Left cardiac atrium (tissue), 4 donors: Measurements from ENCODE around the gene EPYC. TPM values are rescaled to one million over a fixed set of nuclear protein-coding genes. Genes with fewer than 3 reads are reported as not detected.

ENCODE experiments used
- ATAC-seq, 2 donors: fragments of 200-7000 bp; cut with Tn5 transposase; one replicate each; pipeline ENCODE4 v1.9.1; 2020; ENCODE audit warnings: mild to moderate bottlenecking in 2 of 2, moderate library complexity in 2 of 2
- DNase-seq: peaks from one replicate; pipeline ENCODE4 v3.0.0-alpha.2; 2020
- intact Hi-C, 2 donors: fragments of 100-400 bp; cut with DNase I; formaldehyde crosslinking; loops; one replicate each; pipeline versions ENCODE4 v1.14.1 to v1.15.1; 2022 to 2023
- long read RNA-seq: library from polyadenylated mRNA; unstranded; transcript quantifications from one replicate; pipeline ENCODE4 v2.0.0, GENCODE V29; 2021
- total RNA-seq, 2 donors: library from RNA; stranded (reverse); fragmentation: NEBNext Ultra II Directional; extraction: Animal tissue kit (Norgen Biotek cat#: 25700); gene quantifications; one replicate each; pipeline ENCODE4 v1.2.1, GENCODE V29; 2021
- donor health status: DM: no; HTN: yes; CAD: no.
- donor health status: DM: no; HTN: yes; CAD: no; lungs with severe emphysema.
- donor health status: DM: yes; HTN: yes; CAD: no.
- donor health status: Dilated cardiomyopathy.

Gene EPYC
- total RNA-seq, result not detected
- long read RNA-seq, result 0 reads

- intact Hi-C loops, result no loop called here
- DNase-seq, result no peak
- no peak for ATAC-seq
Observed at GRCh38 chr12:91004872-91005271, at the start of gene EPYC. EPYC (minus strand) TSS chr12:91004972; CDS start chr12:91002565, 2,407 bp downstream.

DNA sequence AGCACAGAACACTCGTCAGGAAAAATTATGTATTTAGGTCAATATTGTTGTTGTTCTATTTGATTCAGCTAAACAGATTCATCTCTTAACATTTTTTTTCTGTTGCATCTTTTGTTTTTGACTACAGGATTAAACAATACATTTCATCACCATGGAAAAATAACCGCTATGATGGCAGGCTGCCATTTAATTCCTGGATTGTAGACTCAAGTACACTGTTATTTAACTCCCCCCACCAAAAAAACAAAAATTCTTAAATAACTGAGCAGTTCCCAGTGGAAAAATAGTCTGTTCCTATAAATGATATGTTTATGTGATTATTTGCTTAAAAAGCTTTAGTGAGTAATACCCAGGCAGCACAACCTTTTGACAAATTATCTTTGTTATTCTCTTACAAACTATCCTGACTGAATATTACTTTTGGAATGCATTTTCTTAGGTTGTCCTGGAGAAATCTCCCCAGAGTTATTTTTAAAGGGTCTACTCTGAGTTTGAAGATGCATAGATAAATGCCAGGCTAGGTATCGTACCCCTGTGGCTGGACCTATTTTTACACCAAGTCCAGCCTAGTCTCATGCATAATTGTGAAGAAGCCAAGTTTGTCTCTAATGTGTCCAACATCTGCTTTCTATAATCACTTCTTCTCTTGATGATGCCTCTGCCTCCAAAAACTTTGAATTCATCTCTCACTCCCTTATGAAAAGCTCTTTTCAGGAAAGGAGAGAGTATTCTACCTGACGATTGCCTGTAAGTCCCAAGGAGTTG, 49.4 kb upstream of the EPYC start:
- no peak for DNase-seq
- peak in 1 of 2 donors; percentile 34 for ATAC-seq
- intact Hi-C loops, result no loop called here

- intact Hi-C loops, result no loop called here
- ATAC-seq, result no peak
- DNase-seq, result no peak
Observed at GRCh38 chr12:91052026-91052425, 47.3 kb upstream of the EPYC start.

- intact Hi-C loops, result no loop called here
- no peak for DNase-seq
- ATAC-seq, result no peak
Observed at GRCh38 chr12:91044586-91044985, 39.8 kb upstream of the EPYC start.

GRCh38 chr12:91043408-91043807, 38.6 kb upstream of the EPYC start:
- no peak for DNase-seq
- intact Hi-C loops, result no loop called here
- ATAC-seq, result no peak

DNA sequence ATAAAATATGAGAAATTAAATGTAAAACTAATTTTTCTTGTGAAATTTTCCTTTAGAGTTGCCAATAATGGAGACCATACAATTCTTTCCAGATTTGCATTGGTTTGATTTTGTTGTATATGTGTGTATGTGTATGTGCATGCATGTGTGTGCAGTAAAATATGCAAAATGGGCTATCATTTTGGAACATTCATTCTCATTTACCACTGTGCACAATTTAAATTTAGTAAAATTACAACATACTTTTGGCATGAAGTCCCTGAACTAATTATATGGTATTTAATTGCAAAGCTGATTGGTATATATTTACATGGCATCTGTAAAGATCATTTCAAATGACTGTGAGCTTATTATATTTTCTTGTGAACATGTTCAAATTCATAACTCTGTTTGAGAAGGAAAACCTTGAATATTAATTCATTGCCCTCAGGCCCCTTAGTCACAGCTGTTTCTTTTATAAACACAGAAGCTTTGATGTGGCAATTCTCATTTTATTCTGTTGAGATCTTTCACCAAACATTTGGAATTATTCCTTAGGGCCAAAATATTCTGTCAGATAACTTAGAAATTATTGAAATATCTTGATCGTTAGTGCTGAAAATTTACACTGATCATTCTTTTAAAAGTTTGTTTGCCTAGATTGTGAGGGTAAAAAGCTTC, 35.5 kb upstream of the EPYC start:
- DNase-seq (no peak), ATAC-seq (no peak)
- intact Hi-C loops, result no loop called here

GRCh38 chr12:91037276-91037675, 32.5 kb upstream of the EPYC start:
- intact Hi-C loops, result no loop called here
- no peak for ATAC-seq
- DNase-seq, result no peak

DNA sequence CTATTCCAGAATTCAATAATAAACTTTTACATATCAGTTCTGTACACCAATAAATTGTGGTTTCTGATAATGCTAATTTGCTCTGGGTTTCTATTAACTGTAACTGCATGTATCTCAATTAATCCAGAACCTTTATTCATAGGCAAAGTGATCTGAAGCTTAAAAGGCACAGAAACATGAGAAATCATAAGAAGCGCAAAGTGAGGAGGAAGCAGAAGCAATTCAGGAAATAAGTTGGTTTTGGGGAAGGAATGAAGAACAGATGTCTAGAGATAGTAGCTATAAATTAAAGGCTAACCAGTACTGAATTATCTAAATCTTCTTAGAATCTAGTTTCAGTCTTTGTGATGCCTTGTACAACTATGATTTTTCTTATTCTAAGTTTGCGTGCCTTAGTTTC, 28.5 kb upstream of the EPYC start:
- intact Hi-C loops, result no loop called here
- ATAC-seq (no peak), DNase-seq (no peak)

DNA sequence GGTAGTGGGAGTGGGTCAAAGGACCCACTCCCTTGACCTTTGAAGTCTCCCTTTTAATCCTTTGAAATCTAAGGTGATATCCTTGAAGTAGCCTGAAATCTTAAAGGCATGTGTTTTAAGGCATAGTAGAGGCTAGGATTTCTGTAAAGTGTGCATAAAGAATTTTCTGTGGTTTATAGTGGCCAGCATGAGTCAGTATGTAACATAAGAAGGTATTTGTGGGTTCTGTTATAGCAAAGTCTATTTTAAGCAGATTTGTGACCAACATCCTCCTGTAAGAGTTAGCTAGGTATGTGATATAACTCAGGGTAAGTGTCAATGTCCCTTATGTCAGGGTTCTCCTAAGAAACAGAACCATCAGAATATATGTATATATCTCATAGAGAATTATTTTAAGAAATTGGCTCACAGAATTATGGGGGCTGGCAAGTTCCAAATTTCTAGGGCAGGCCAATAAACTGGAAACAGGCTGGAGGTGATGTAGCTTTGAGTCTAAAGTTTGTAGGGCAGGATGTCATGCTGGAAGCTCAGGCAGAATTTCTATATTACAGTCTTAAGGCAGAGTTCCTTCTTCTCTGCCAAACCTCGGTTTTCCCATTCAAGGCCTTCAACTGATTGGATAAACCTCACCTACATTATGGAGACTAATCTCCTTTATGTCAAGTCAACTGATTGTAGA, 18.7 kb upstream of the EPYC start:
- intact Hi-C loops, result no loop called here

GRCh38 chr12:91021076-91021475, 16.3 kb upstream of the EPYC start:
- ATAC-seq (no peak), DNase-seq (no peak)
- intact Hi-C loops, result no loop called here

More for the DNA sequence above, 18.7 kb upstream of the EPYC start:
- DNase-seq (no peak), ATAC-seq (no peak)

DNA sequence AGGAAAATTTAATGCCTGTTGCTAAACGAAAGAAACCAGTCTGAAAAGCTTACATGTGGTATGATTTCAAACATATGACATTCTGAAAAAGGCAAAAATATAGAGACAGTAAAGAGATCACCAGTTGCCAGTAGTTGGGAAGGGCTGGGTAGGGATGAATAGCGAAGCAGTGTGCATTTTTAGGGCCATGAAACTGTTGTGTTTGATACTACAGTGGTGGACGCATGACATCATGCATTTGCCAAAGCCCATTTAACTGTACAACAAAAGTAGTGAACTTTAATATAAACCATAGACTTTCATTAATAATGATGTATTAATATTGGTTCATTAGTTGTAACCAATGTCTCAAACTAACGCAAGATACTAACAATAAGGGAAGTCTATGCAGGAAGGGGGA, 14.7 kb upstream of the EPYC start:
- ATAC-seq (no peak), DNase-seq (no peak)
- intact Hi-C loops, result no loop called here

DNA sequence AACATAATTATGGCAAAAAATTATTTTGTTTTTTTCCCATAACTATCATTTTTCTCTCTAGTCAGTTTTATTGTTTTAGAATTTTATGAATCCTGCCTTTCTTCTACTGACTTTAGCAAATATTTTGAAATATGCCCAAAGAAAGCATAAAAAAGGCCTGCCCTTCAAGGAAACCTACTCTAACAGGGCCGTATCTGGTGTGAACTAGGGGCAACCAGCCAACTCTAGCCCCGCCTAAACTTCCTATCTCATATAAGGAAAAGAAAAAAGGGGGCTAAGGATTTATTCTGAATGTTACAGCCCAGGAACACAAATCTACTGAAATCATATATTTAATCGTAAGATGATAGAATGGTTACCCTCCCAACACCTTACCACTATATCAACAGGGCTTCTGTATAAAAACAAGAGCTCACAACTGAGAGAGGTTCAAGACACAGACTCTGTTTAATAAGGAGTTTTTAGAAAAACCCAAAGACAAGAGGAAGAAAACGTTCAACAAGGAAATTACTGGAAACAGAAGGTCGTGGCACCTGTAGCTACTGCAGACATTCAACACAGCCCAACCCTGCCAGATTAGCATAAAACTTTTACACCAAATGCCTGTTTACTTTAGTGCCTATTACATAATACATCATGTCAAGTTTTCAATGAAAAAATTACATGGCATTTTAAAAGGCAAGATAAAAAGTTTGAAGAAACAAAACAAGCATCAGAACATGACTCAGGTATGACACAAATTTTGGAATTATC, 12.9 kb upstream of the EPYC start:
- DNase-seq, result peak; percentile 32
- no peak for ATAC-seq
- intact Hi-C loops, result no loop called here

DNA sequence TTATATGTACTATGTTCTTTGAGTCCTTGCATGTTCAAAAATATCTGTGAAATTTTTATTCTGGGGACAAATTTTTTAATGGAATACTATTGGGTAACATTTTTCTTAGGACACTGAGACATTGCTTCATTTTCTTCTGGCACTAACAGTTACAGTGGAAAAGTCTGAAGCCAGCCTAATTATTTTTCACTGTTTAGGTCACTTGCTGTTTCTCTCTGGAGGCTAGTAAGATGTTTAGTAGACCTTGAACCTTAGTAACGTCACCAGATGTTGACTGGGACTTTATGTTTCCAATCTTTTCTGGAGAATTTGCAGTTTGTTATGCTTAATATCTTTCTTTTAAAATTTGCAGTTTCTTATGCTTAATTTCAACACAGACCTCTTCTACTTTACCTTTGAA, 12.3 kb upstream of the EPYC start:
- intact Hi-C loops, result no loop called here
- peak; percentile 35 to 55 for ATAC-seq
- DNase-seq, result no peak

DNA sequence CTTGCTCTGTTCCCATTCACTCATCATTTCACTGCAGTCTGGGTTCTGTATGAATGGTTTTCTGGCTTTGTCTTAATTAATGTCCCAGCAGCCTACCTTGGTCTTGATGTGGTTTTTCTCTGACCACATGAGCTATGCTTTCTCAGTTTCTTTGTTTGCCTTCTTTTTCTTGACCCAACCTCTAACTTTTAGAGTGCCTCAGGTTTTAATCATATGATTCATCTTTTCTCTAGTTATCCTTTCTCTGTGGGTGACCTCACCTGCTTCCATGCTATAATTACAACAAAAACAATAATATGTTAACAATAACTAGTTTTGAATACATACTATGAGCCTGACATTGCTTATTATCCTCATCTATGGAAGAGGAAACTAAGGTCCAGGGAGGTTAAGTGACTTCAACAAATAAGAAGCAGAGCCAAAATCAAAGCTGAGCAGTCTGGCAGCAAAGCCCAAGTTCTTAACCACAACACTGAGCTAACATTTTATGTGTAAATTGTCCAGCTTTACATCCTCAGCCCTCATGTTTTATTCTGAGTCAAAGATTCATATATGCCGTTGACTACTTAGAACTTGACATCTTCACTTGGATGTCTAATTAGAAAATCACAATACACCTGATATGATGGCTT, 4.7 kb upstream of the EPYC start:
- intact Hi-C loops, result no loop called here
- ATAC-seq (no peak), DNase-seq (no peak)

GRCh38 chr12:91007531-91008290, 2.9 kb upstream of the EPYC start:
- no peak for ATAC-seq
- intact Hi-C loops, result no loop called here
- no peak for DNase-seq

DNA sequence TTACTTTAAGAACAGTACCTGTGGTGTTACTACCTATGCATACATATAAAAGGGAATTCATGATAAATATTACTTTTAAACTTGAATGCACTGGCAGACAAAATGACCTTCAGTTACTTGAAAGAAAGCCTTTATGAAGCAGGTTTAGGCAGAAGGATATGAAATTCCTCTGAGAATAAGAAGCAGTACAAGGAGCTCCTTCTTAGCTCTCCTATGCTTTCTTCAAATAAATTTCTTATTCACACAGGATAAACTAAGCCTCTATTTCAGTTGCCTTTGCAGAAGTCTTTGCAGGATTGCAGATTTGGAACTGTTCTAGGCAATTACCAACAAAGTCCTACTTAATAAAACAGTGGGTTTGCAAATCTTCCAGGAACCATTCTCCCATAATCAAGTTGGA, 1.0 kb downstream of the EPYC start:
- DNase-seq (no peak), ATAC-seq (no peak)
- intact Hi-C loops, result no loop called here

- no peak for ATAC-seq
- DNase-seq, result no peak
- intact Hi-C loops, result no loop called here
Observed at GRCh38 chr12:91001306-91001705, 3.5 kb downstream of the EPYC start.

GRCh38 chr12:90999966-91000365, 4.8 kb downstream of the EPYC start:
- intact Hi-C loops, result no loop called here
- ATAC-seq, result no peak

GRCh38 chr12:90999527-90999926, 5.2 kb downstream of the EPYC start:
- ATAC-seq (no peak), DNase-seq (no peak)
- intact Hi-C loops, result no loop called here

More at GRCh38 chr12:90999966-91000365, 4.8 kb downstream of the EPYC start:
- no peak for DNase-seq
